ENCODE data around the gene PPAT. TPM values are rescaled to one million over a fixed set of nuclear protein-coding genes. Genes with fewer than 3 reads are reported as not detected.

Gene PPAT
- 19.2 to 23.7 TPM (median 22.3 TPM) in 5 replicates for total RNA-seq (2022; extraction: Qiagen RNA extraction; ENCODE audit: low read depth)

GRCh38 chr4:56435140-56435926 is at the start of gene PPAT:
Gene PPAT, minus strand, starts transcription at chr4:56435615. Its CDS starts 138 bp downstream, at chr4:56435477.

GRCh38 chr4:56467284-56468096 is 32.1 kb upstream of the PPAT start, which contains the start of gene SRP72:
Gene SRP72, plus strand, starts transcription at chr4:56467617. Its CDS starts 19 bp downstream, at chr4:56467636.

GRCh38 chr4:56387023-56388001 is 48.1 kb downstream of the PPAT start, which contains the start of gene AASDH:
Gene AASDH, minus strand, starts transcription at chr4:56387491. Its CDS starts 3,192 bp downstream, at chr4:56384299.

Other genes starting within 250 kb of the PPAT start
- 3.0 to 4.3 TPM (median 3.7 TPM) in 5 replicates for gene AASDH, start 48.1 kb downstream of the PPAT start, total RNA-seq (2022; extraction: Qiagen RNA extraction; ENCODE audit: low read depth)
- 135 to 152 TPM (median 149 TPM) in 5 replicates for gene PAICS, start 645 bp upstream of the PPAT start, total RNA-seq (2022; extraction: Qiagen RNA extraction; ENCODE audit: low read depth)
- gene SRP72, start 32.0 kb upstream of the PPAT start, total RNA-seq (2022; extraction: Qiagen RNA extraction; ENCODE audit: low read depth): 47.4 to 65.9 TPM (median 59.2 TPM) in 5 replicates
- not detected in 5 replicates for gene ARL9, start 70.2 kb upstream of the PPAT start, total RNA-seq (2022; extraction: Qiagen RNA extraction; ENCODE audit: low read depth)
- gene HOPX, start 245.7 kb upstream of the PPAT start, total RNA-seq (2022; extraction: Qiagen RNA extraction; ENCODE audit: low read depth): not detected in 5 replicates